Activated effector memory CD4-positive, alpha-beta T cell treated with Interleukin-2 at 50 U/mL for 16 hours (primary cell): ENCODE data around the gene FSTL3.
"Not testable (repeated sequence)": the region's sequence is repeated elsewhere in the genome, so short reads cannot be mapped to it uniquely, and the experiment has no call there.

Experiments
- DNase-seq: peaks from one replicate; pipeline ENCODE4 v3.0.0-alpha.2; 2020

FSTL3 gene

GRCh38 chr19:715347-715746 lies 39.2 kb downstream of the FSTL3 start:
- DNase-seq = no peak

GRCh38 chr19:718251-718951 lies 42.2 kb downstream of the FSTL3 start:
- DNase-seq = no peak

- DNase-seq = no peak
Measured at GRCh38 chr19:718991-719512, 42.9 kb downstream of the FSTL3 start.

- no peak for DNase-seq
Measured at GRCh38 chr19:719636-720344, 43.6 kb downstream of the FSTL3 start.

GRCh38 chr19:720345-721160 lies 44.4 kb downstream of the FSTL3 start:
- no peak for DNase-seq

- DNase-seq = no peak
Measured at GRCh38 chr19:722553-723101, 46.4 kb downstream of the FSTL3 start.

- no peak for DNase-seq
Measured at GRCh38 chr19:723247-723646, 47.1 kb downstream of the FSTL3 start.

GRCh38 chr19:723714-724113 lies 47.5 kb downstream of the FSTL3 start:
- DNase-seq = no peak

- no peak for DNase-seq
Measured at GRCh38 chr19:725461-726089, 49.4 kb downstream of the FSTL3 start.

GRCh38 chr19:726993-727956 lies 51.1 kb downstream of the FSTL3 start:
- DNase-seq = no peak

- DNase-seq = no peak
Measured at GRCh38 chr19:728011-728410, 51.8 kb downstream of the FSTL3 start.

GRCh38 chr19:729564-729963 lies 53.4 kb downstream of the FSTL3 start:
- DNase-seq = not testable (repeated sequence)

GRCh38 chr19:729965-730668 lies 53.9 kb downstream of the FSTL3 start:
- DNase-seq = no peak

- no peak for DNase-seq
Measured at GRCh38 chr19:731000-731399, 54.8 kb downstream of the FSTL3 start.

- DNase-seq = no peak
Measured at GRCh38 chr19:732148-733069, 56.2 kb downstream of the FSTL3 start.
